ENCODE data around the gene TGIF1. TPM values are rescaled to one million over a fixed set of nuclear protein-coding genes. Genes with fewer than 3 reads are reported as not detected.
"Not testable (repeated sequence)": the region's sequence is repeated elsewhere in the genome, so short reads cannot be mapped to it uniquely, and the experiment has no call there.

The TGIF1 gene
- total RNA-seq, 2 experiments from 2014 or later, result 35.6 to 39.5 TPM

- H3K9me3 Mint-ChIP-seq, result no peaks in the 10 kb centered on the region
- DNase-seq (no peak), ATAC-seq (ENCODE audit: low read depth) (no peak)
- POLR2A ChIA-PET, result no interaction called here
- H3K4me3 Mint-ChIP-seq, result no peak overlapping the region
- H3K27me3 Mint-ChIP-seq, result peaks cover 2% of the 10 kb centered on the region
- H3K36me3 Mint-ChIP-seq, result no peaks in the 10 kb centered on the region
- H3K27ac Mint-ChIP-seq, result no peak overlapping the region
- peaks cover 11% of the 10 kb centered on the region for H3K4me1 Mint-ChIP-seq
Measured at GRCh38 chr18:3468066-3468705, 18.2 kb downstream of the TGIF1 start.

DNA sequence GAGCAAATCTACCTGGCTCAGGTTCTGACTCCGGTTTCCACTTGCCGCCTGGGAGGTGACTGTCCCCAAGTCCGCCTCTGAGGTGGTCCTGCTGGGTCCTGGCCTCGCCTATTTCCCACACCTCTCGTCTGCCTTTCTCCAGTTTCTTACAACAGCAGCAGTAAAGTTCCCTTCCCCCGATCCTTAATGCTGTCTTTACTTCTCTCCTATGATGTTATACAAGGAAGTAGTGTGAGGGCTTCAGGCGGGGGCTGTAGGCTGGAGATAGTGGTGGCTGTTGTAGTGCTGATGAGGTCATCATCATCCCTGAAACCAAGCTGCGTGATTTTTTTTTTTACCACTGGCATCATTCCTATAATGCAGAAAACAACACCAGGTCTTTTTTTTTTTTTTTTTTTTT is 18.9 kb downstream of the TGIF1 start:
- H3K27me3 Mint-ChIP-seq, result no peaks in the 10 kb centered on the region
- POLR2A ChIA-PET, result no interaction called here
- no peaks in the 10 kb centered on the region for H3K9me3 Mint-ChIP-seq
- H3K4me1 Mint-ChIP-seq, result peaks cover 11% of the 10 kb centered on the region
- no peak for ATAC-seq (ENCODE audit: low read depth)
- no peak overlapping the region for H3K27ac Mint-ChIP-seq
- H3K4me3 Mint-ChIP-seq, result no peak overlapping the region
- DNase-seq, result no peak
- H3K36me3 Mint-ChIP-seq, result no peaks in the 10 kb centered on the region

DNA sequence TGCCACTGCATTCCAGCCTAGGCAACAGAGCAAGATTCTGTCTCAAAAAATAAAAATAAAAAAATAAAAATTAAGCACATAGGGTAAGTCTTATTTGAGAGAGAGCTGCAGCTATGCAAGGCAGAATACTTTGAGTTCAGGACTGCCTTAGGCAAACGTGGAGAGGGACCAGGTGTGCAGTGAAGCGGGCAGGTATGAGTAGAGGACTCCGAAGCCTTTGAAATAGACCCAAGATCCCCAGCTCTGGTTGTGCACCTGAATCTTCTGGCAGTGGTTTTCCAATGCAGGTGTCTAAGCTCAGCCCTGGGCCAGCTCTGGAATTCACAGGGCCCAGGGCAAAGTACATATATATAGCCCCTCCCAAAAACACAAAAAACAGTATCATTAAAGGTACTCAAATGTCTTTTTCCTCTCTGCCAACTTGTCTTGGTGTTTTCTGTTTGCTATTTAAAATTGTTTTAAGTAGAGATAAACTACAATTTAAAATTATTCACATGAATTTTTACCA is 21.2 kb downstream of the TGIF1 start:
- ATAC-seq (ENCODE audit: low read depth) (no peak), DNase-seq (no peak)
- Mint-ChIP-seq H3K27ac (no peak overlapping the region), H3K9me3 (no peaks in the 10 kb centered on the region), H3K4me1 (peaks cover 11% of the 10 kb centered on the region), H3K36me3 (no peaks in the 10 kb centered on the region), H3K4me3 (no peak overlapping the region), H3K27me3 (no peaks in the 10 kb centered on the region)
- POLR2A ChIA-PET, result interaction anchor here (1.1 kb wide), 1 partner anchor 109 kb away, joined by 5 read pairs; no protein-coding TSS in a partner anchor

GRCh38 chr18:3472121-3472520 is 22.1 kb downstream of the TGIF1 start:
- H3K36me3 Mint-ChIP-seq; ATAC-seq (ENCODE audit: low read depth); H3K9me3 Mint-ChIP-seq; H3K4me3 Mint-ChIP-seq; H3K27ac Mint-ChIP-seq; H3K4me1 Mint-ChIP-seq; DNase-seq; H3K27me3 Mint-ChIP-seq: not testable (repeated sequence)
- POLR2A ChIA-PET, result interaction anchor here (1.1 kb wide), 1 partner anchor 110 kb away, joined by 5 read pairs; no protein-coding TSS in a partner anchor

- Mint-ChIP-seq H3K27me3 (no peaks in the 10 kb centered on the region), H3K36me3 (no peaks in the 10 kb centered on the region), H3K27ac (no peak overlapping the region), H3K9me3 (no peaks in the 10 kb centered on the region), H3K4me3 (no peak overlapping the region), H3K4me1 (peaks cover 1% of the 10 kb centered on the region)
- ATAC-seq (ENCODE audit: low read depth), result no peak
- DNase-seq, result no peak
- POLR2A ChIA-PET, result no interaction called here
Measured at GRCh38 chr18:3472681-3473544, 22.9 kb downstream of the TGIF1 start.

GRCh38 chr18:3478262-3478978 is 28.4 kb downstream of the TGIF1 start:
- Mint-ChIP-seq H3K27me3 (peaks cover 8% of the 10 kb centered on the region), H3K4me1 (no peaks in the 10 kb centered on the region), H3K27ac (no peak overlapping the region), H3K36me3 (no peaks in the 10 kb centered on the region), H3K4me3 (no peak overlapping the region), H3K9me3 (no peaks in the 10 kb centered on the region)
- ATAC-seq (ENCODE audit: low read depth) (no peak), DNase-seq (no peak)
- POLR2A ChIA-PET, result no interaction called here

DNA sequence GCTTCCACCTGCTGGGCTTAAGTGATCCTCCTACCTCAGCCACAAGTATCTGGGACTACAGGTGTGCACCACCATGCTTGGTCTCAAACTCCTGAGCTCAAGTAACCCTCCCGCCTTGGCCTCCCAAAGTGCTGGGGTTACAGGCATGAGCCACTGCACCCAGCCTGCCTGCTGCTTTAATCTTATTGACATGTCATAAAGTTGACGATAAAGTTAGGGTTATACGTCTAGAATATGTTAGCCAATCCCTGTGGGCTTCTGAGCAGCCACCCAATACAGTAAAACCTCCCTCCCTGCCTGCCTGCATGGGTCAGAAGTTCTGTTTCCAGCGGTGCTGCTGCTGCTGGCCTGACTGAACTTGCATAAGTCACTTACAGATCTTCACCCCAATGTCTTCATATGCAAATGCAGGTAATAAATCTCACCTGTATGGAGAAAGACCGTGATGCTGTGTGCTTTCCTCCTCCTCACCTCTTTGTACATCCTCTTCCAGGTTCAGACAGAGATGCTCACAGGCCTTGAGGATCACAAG is 30.1 kb downstream of the TGIF1 start:
- DNase-seq (no peak), ATAC-seq (ENCODE audit: low read depth) (no peak)
- Mint-ChIP-seq H3K4me1 (no peaks in the 10 kb centered on the region), H3K9me3 (no peaks in the 10 kb centered on the region), H3K4me3 (no peak overlapping the region), H3K27ac (no peak overlapping the region), H3K27me3 (peaks cover 8% of the 10 kb centered on the region), H3K36me3 (no peaks in the 10 kb centered on the region)
- POLR2A ChIA-PET, result no interaction called here

- no peak overlapping the region for H3K4me3 Mint-ChIP-seq
- POLR2A ChIA-PET, result no interaction called here
- DNase-seq (no peak), ATAC-seq (ENCODE audit: low read depth) (no peak)
- no peaks in the 10 kb centered on the region for H3K4me1 Mint-ChIP-seq
- no peaks in the 10 kb centered on the region for H3K36me3 Mint-ChIP-seq
- no peak overlapping the region for H3K27ac Mint-ChIP-seq
- peaks cover 8% of the 10 kb centered on the region for H3K27me3 Mint-ChIP-seq
- no peaks in the 10 kb centered on the region for H3K9me3 Mint-ChIP-seq
Measured at GRCh38 chr18:3480827-3481573, 31.0 kb downstream of the TGIF1 start.

GRCh38 chr18:3481696-3482210 is 31.8 kb downstream of the TGIF1 start:
- H3K4me1 Mint-ChIP-seq, result no peaks in the 10 kb centered on the region
- POLR2A ChIA-PET, result no interaction called here
- H3K36me3 Mint-ChIP-seq, result no peaks in the 10 kb centered on the region
- DNase-seq (no peak), ATAC-seq (ENCODE audit: low read depth) (no peak)
- no peaks in the 10 kb centered on the region for H3K9me3 Mint-ChIP-seq
- H3K27me3 Mint-ChIP-seq, result peaks cover 8% of the 10 kb centered on the region
- H3K4me3 Mint-ChIP-seq, result no peak overlapping the region
- no peak overlapping the region for H3K27ac Mint-ChIP-seq

DNA sequence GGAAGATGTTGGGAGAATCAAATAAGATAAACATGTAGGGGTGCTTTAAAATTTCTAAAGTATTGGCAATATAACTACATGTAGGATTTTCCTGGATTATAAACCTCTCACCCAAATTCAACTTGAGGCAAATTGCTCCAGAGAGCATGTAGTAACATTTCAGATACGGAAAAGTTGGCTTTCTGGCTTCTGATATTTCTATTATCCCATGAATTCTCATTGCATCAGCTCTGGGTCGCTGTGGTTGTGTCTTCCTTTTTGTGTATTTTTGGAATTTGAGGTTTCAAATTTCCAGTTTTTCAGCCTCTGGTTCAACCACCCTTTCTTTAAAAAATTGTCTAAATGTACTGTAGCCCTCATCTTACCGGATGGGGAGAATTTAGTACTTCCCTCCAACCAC is 32.3 kb downstream of the TGIF1 start:
- ATAC-seq (ENCODE audit: low read depth) (no peak), DNase-seq (no peak)
- Mint-ChIP-seq H3K9me3 (no peaks in the 10 kb centered on the region), H3K4me3 (no peak overlapping the region), H3K36me3 (no peaks in the 10 kb centered on the region), H3K27me3 (peaks cover 8% of the 10 kb centered on the region), H3K4me1 (no peaks in the 10 kb centered on the region), H3K27ac (no peak overlapping the region)
- POLR2A ChIA-PET, result no interaction called here

- ATAC-seq (ENCODE audit: low read depth), result no peak
- Mint-ChIP-seq H3K36me3 (no peaks in the 10 kb centered on the region), H3K9me3 (no peaks in the 10 kb centered on the region), H3K4me1 (no peaks in the 10 kb centered on the region), H3K27ac (no peak overlapping the region), H3K4me3 (no peak overlapping the region), H3K27me3 (peaks cover 8% of the 10 kb centered on the region)
- DNase-seq, result no peak
- POLR2A ChIA-PET, result no interaction called here
Measured at GRCh38 chr18:3485153-3486149, 35.5 kb downstream of the TGIF1 start.

- H3K9me3 Mint-ChIP-seq, result no peaks in the 10 kb centered on the region
- peaks cover 7% of the 10 kb centered on the region for H3K27me3 Mint-ChIP-seq
- POLR2A ChIA-PET, result no interaction called here
- DNase-seq (no peak), ATAC-seq (ENCODE audit: low read depth) (no peak)
- H3K36me3 Mint-ChIP-seq, result no peaks in the 10 kb centered on the region
- H3K4me1 Mint-ChIP-seq, result no peaks in the 10 kb centered on the region
- H3K4me3 Mint-ChIP-seq, result no peak overlapping the region
- no peak overlapping the region for H3K27ac Mint-ChIP-seq
Measured at GRCh38 chr18:3486512-3486911, 36.5 kb downstream of the TGIF1 start.

All from activated naive CD8-positive, alpha-beta T cell treated with anti-CD3 and anti-CD28 coated beads, Interleukin-2, amount 10 ng/mL, durations not matched to agents 7 days and 5 days (primary cell).